ENCODE data around the gene VEPH1. TPM values are rescaled to one million over a fixed set of nuclear protein-coding genes. Genes with fewer than 3 reads are reported as not detected.
A peak's percentile ranks its signal among the peaks of the same experiment; 100 is the strongest.

VEPH1 gene
- total RNA-seq, 1 donor from 2014 or later: 261 TPM

DNA sequence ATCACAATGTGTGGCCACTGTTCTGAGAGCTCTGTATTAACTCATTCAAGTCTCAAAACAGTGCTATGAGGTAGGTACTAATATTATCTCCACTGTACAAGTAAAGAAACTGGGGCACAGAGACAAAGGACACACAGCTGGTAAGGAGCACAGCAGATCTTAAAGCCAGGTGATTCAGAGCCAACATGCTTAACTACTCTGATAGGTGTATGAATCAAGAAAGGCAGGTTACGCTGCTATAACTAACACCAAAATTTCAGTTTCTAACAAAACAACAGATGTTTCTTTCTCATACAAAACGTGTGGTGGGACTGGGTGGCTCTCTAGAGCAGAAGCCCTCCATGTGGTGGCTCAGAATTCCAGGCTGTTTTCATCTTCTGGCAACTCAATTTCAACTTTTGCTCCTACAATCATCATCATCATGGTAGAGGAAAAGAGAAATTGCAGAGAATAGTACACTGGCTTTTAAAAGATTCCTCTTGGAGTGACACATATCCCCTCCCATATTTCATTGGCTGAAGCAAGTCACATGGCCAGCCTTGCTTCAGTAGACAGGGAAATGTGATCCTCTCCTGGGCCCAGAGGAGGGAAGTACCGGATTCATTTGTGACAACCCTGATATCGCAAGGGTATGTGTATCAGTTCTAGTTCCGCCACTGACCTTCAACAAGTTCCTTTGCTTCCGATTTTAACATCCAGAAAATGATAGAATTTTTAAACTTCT lies 192.7 kb downstream of the VEPH1 start:
- no peak for DNase-seq (ENCODE audit: low read depth, low spot score)

DNA sequence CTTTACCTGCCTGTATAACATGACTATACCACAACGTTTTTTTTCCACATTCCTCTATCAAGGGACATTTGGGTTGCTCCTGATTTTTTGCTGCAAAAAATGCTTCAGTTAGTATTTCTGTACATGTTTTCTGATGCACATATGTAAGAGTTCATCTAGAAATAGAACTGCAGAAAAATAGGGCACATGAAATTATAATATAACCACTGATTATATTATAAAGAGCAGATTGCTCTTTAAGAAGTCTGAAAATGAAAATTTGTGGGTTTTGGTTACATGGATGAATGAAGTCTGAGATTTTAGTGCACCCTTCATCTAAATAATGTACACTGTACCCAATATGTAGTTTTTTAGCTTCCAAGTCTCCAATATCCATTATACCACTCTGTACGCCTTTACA lies 196.7 kb downstream of the VEPH1 start:
- no peak for DNase-seq (ENCODE audit: low read depth, low spot score)

- DNase-seq (ENCODE audit: low read depth, low spot score): no peak
Observed at GRCh38 chr3:157305392-157305791, 197.8 kb downstream of the VEPH1 start.

DNA sequence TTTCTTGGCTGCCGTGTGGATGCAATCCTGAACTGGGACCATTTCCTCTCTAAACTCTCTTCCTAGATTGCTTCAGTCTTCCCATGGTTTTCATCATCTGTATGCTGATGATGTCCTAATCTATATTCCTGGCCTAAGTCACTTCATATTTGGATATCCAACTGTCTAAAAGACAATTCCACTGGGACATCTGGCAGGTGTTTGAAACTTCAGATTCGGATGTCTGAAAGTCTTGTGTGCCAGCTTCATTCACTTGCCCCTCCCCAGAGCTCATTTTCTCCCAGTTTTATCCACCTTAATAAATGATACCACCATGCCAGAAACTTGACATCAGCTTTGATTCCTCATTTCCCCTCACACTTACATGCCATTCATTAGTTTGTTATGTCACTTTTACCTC lies 201.5 kb downstream of the VEPH1 start:
- DNase-seq (ENCODE audit: low read depth, low spot score): no peak

DNA sequence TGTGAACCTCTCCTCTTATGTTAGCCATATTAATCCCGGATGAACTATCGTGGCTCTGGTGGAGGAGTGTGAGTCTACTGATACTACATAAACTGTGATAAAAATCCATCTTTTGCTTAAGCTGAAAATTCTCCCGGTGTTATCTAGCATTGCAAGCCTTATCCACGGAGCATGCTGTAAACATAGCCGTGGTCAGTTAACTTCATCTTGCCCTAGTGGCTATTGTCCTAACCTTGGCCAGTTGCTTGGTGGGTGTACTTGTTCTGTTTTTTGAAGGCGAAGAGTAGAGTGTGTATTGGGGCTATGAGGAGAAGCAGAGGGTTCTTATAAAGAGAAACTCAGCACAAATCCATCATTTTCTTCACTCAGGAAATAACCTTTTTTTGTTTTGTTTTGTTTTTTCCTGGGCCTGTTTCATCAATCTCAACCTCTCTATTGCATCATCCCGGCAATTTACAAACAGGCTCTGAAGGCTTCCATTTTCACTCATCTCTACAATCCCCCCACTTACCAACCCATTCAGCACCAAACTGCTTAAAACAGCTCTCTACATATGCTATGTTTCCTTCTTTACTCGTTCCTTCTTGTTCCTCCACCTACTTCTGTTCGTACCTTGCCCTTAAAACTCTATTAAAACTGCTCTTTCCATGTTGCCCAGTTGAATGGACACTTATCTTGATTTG lies 202.1 kb downstream of the VEPH1 start:
- DNase-seq (ENCODE audit: low read depth, low spot score): no peak

GRCh38 chr3:157300094-157300493 lies 203.1 kb downstream of the VEPH1 start:
- no peak for DNase-seq (ENCODE audit: low read depth, low spot score)

- DNase-seq (ENCODE audit: low read depth, low spot score): no peak
Observed at GRCh38 chr3:157297328-157297915, 205.8 kb downstream of the VEPH1 start.

- no peak for DNase-seq (ENCODE audit: low read depth, low spot score)
Observed at GRCh38 chr3:157294953-157295352, 208.3 kb downstream of the VEPH1 start.

DNA sequence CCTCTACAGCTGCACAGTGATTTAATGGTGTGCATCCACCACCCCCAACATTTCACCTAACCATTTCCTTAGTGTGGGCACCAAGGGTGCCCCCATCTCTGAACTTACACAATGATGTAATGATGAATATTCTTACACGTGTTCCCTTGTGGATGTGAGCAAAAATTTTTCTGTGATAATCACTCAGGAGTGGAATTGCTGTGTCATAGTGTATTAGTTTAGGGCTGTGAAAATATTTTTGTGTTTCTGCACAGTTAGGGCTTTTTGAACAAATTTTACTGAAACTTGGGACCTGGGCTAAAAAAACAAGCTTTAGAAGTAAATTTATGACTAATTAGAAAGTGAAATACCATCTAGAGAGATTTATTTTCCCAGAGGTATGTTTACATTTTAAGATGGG lies 208.7 kb downstream of the VEPH1 start:
- DNase-seq (ENCODE audit: low read depth, low spot score): no peak

DNA sequence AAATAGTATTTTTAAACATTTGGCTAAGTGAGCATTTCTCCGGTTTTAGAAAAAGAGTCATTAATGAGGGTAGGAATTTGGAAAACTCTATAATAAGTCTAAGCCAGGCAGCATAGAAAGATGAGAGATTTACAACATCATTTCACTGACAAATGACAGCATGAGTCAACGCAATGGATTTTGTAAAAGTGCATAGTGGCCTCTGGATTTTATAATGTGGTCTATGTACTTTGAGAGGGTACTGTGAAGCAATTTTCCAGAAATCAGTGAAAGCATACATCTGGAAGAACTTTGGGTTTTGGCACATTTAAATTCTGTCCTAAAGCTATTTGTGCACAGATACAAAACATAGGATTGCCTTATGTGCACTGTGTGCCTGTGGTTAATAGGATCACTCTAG lies 212.4 kb downstream of the VEPH1 start:
- no peak for DNase-seq (ENCODE audit: low read depth, low spot score)

DNA sequence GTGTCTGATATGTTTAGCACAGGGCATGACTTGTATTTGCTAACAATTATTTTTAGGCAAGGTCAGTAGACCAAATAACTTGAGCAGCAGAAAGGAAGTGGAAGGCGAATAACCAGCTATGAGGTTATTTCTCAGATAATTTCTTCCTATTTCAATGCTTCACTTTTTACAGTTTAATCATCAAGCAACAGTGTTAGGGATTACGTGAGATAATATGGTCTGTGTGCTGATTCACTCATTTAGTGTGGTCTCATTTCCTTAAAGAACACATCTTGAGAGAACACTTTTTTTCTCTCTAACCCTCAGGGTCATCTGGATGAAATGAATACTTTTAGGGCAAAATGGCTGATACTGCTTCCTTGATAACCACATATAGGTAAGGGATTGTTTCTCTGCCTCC lies 217.2 kb downstream of the VEPH1 start:
- DNase-seq (ENCODE audit: low read depth, low spot score): no peak

DNA sequence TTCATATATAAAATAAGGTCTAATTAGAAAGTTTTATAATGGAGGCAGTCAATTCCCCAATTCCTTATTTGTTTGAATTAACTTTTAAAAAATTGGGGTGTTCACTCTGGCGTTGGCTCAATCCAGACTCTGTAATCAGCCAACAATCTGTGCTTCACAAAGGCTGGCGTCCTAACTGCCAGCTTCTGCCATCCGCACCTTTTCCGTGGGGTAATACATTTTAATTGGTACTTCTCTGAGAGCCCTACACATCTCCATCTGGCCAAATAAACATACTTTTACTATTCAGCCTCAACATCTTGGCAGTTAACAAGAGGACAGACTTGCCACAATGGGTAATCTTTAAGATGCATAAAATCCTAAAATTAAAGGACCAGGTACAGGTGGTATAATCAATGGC lies 218.1 kb downstream of the VEPH1 start:
- no peak for DNase-seq (ENCODE audit: low read depth, low spot score)

DNA sequence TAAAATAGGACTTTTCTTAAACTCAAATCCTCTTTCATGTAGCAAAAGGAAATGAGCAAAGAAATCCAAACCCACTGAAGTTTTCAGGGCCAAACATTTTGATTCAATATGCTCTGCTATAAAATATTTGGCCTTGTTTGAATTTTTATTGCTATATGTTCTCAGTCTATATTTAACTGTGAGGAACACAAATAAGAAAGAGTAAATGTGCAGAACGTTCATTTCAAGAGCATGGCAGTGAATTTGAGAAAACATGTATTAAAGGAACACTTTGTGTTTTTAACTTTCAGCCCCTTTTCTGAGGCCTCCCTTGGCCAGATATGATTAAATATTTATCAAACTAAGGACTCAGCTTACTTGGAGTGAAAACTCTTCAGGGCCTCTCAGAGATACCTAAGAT lies 218.5 kb downstream of the VEPH1 start:
- DNase-seq (ENCODE audit: low read depth, low spot score): no peak

DNA sequence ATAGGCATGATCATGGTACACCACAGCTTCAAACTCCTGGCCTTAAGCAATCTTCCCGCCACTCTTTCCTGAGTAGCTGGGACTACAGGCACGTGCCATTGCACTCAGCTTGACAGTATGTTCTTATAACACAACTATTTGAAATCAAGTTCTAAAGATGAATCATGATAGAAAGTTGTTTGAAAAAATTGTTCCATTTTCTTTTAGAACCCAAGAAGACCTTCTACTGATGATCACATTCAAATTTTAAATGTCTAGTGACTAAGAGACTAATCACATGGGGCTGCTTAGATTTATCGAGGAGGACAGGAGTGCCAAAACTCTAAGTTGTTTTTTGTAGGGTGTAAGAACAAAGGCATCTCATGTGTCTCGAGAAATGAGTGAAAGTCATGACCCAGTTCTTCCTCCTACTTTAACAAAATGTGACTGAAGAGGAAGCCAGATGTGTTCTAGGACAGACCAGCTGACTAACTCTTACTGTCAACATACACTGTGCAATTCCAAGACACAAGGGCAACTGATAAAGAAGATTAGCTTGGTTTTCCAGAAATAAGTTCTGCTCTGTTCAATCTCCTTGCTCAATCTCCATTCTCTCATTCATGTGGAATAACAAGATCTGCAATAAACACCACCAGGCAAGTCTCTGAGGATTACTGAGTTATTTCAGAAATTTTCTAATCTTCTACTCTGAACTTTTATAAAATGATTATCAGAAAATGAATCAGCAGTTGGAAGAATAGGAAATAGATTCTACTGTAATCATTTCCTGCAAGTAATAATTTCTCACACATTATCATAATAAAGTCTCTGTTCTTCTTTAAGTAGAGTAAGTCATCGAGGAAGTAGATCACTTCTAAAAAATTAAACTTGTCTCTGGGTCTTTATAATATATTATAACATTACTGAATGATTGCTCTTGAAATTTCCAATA lies 220.7 kb downstream of the VEPH1 start:
- DNase-seq (ENCODE audit: low read depth, low spot score): peak; percentile 89

DNA sequence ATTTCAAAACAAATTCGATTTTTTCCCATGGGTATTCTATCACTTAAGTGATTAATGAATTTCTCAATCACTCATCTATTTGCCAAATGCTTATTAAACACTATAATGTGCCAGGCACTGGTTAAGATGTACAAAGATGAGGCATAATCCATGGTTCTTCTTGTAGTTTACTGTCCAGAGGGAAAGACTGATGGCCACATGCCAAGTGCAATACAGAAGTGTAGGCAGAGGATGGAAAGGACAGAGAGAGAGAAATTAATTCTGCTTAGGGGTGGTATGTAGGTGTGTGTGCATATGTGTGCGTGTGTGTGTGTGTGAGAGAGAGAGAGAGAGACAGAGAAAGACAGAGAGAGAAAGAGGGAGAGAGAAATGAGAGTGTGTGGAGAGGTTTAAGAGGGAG lies 222.4 kb downstream of the VEPH1 start:
- DNase-seq (ENCODE audit: low read depth, low spot score): no peak

- no peak for DNase-seq (ENCODE audit: low read depth, low spot score)
Observed at GRCh38 chr3:157280354-157280753, 222.9 kb downstream of the VEPH1 start.

DNA sequence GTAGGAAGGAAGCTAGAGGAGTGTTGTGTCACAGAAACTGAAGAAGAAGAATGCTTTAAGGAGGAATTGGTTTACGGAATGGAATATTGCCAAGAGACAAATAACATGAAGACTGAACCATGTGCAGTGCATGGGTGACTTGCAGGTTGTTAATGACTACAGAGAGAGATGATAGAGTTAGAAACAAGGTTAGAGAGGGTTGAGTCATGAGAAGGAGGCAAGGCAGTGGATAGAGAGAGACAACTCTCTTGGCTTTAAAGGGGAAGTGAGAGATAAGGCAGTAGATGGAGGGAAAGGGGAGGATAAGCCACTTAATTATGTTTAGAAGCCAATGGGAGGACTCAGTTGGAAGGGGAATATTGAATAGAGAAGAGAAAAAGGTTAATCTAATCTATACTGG lies 224.0 kb downstream of the VEPH1 start:
- no peak for DNase-seq (ENCODE audit: low read depth, low spot score)

GRCh38 chr3:157276801-157277200 lies 226.4 kb downstream of the VEPH1 start:
- DNase-seq (ENCODE audit: low read depth, low spot score): no peak

DNA sequence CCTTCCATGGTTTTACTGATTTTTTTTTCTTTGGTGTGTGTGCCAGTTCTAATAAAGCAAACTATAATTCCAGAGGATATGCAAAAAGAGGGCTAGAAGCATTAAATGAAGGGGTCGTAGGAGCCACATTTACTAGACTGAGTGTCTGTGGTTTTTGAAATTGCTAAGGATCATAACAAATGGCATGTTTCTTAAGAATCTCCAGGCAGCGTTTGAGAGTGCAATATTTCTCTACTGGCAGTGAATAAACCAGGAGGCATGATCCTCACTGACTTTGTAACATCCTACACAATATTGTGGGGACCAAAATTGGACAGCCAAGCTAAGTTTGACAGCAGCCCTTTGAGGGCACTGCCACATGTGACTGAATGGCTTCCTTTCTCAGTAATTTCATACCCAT lies 227.4 kb downstream of the VEPH1 start:
- no peak for DNase-seq (ENCODE audit: low read depth, low spot score)

DNA sequence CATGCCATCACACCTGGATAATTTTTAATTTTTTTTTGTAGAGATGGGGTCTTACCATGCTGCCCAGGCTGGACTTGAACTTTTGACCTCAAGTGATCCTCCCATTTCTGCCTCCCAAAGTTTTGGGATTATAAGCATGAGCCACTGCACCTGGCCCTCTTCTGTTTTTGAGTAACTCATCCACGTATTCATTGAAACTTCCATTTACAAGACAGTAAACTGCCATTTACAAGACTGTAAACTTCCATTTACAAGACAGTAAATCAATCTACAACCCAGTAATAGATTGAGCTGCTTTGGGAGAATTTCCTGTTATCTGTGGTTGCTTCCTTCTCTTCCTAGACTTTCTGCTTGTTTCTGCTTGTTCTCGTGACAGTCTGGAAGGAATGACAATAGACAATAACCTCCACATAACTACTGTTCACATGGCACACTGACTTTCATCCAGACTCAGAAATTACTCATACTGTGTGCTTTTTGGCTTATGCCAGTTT lies 228.5 kb downstream of the VEPH1 start:
- no peak for DNase-seq (ENCODE audit: low read depth, low spot score)

GRCh38 chr3:157271283-157271882 lies 231.8 kb downstream of the VEPH1 start:
- no peak for DNase-seq (ENCODE audit: low read depth, low spot score)

All from pulmonary artery endothelial cell (primary cell).